Germinal center (tissue), 1 donor: ENCODE data around the gene PCDHA1.

Experiments
- DNase-seq: peaks from one replicate; pipeline ENCODE4 v3.0.0; 2012; ENCODE audit warnings: mixed read lengths, low spot score

The PCDHA1 gene

GRCh38 chr5:140988608-140989007, 202.7 kb downstream of the PCDHA1 start:
- no peak for DNase-seq

DNA sequence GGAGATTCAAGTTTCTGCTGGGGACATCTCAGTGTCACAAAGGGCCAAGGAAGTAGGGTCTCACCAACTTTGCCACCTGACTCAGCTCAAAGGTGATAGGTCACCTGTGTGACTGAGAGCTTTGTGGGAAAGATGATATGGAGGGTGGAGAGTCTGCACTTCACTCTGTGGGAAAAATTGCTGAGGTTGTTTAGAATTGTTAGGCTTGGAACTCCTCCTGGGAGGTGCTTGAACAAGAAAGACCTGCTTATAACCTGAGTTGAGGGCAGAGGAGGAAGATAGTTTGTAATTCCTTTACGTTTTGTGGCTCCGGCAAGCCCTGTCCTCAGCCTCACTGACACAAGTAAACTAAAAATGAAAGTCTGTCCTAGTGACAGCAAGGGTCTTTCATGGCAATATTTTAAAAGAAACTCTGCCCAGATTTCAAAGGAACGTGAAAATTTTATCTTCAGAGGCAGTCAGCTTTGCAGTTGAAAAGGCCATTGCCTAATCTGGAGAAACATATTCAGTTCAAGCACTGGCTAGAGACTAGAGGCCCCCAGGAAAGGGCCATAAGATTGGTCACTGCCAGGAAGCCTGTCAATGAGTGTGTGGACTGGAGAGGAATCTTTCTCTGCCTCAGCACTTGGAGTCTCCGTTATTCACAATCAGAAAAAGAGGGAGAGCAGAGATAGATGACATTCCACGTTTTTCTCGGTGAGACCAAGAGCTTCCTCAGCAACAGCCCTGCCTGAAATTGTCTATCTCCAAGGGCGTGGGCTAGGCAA, 203.5 kb downstream of the PCDHA1 start:
- DNase-seq = no peak

DNA sequence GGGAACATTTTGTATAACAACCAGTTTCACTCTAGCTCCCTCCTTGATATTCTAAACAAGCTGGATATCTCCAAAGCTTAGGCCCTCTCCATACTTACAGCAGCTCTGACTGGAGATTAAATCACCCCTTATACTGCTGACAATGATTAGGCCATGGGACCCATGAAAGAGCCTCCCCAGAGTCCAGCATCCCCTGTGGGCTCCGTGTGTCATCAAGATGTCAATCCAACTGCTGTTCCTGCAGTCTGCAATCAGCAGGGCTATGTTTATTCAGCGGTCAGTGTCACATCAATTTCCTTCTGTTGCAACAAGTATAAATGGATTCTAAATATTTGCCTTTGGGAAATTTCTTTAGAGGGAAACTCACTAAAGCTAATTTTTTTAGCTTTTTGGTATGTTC, 206.9 kb downstream of the PCDHA1 start:
- DNase-seq = no peak

- no peak for DNase-seq
Measured at GRCh38 chr5:140996060-140996459, 210.1 kb downstream of the PCDHA1 start.

GRCh38 chr5:140998921-140999410, 213.0 kb downstream of the PCDHA1 start:
- DNase-seq = no peak

- no peak for DNase-seq
Measured at GRCh38 chr5:141001446-141001843, 215.5 kb downstream of the PCDHA1 start.

GRCh38 chr5:141001844-141002604, 216.1 kb downstream of the PCDHA1 start:
- no peak for DNase-seq

DNA sequence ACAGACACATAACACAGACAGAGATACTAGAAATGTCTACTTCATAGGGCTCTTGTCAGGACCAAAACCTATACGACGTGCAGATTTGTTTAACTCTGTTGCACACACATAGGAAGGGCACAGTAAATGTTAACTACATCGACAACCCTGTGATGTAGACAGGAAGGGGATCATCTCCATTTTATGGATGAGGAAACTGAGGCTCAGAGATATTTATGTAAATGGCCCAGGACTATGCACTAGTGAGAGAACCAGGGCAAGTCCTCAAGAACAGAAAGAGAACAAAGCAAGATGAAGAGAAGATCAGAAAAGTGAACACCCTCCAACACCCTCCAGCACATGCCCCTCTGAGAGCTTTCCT, 216.6 kb downstream of the PCDHA1 start:
- no peak for DNase-seq

- DNase-seq = no peak
Measured at GRCh38 chr5:141003031-141003430, 217.1 kb downstream of the PCDHA1 start.

DNA sequence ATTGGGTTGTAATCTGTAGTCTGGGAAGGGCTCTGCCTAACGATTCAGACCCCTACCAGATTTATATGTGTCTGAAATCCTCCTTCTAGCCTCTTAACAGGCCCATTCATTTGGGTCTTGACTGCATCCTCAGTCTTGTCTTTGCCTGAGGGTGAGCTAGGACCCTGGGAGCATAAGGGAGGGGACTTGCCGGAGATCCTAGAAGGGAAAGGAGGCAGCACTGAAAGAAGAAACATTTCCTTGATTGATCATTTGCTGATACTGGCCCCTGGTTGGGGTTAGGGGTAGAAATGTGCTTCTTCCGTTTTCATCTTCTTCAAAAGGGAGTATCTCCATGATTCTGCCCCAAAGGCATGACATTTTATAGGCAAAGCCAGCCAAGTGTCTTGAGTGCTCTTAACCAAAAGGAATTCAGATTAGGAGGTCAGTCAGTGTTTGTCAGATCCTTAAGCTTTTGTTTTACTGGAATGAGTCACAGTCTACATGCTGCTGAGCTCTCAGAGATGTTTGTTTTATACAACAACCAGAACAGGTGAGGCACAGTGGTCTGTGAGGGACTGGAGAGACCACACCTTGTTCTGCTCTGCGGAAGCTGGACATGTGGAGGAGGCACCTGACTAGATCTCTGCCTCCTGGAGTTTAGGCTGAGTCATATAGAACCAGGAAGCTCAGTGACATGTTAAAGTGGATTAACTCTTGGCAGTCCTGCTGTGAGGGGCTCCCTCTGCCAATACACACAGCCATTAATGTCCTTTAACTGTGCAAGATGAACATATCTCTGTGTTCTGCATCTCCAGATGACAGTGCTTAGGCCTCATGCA, 218.1 kb downstream of the PCDHA1 start:
- DNase-seq = no peak

- no peak for DNase-seq
Measured at GRCh38 chr5:141007791-141008190, 221.9 kb downstream of the PCDHA1 start.

- DNase-seq = no peak
Measured at GRCh38 chr5:141010047-141010793, 224.3 kb downstream of the PCDHA1 start.

- DNase-seq = no peak
Measured at GRCh38 chr5:141017943-141018342, 232.0 kb downstream of the PCDHA1 start.

GRCh38 chr5:141022384-141022783, 236.4 kb downstream of the PCDHA1 start:
- no peak for DNase-seq

GRCh38 chr5:141031006-141031405, 245.1 kb downstream of the PCDHA1 start:
- no peak for DNase-seq

- no peak for DNase-seq
Measured at GRCh38 chr5:141032626-141033025, 246.7 kb downstream of the PCDHA1 start.

DNA sequence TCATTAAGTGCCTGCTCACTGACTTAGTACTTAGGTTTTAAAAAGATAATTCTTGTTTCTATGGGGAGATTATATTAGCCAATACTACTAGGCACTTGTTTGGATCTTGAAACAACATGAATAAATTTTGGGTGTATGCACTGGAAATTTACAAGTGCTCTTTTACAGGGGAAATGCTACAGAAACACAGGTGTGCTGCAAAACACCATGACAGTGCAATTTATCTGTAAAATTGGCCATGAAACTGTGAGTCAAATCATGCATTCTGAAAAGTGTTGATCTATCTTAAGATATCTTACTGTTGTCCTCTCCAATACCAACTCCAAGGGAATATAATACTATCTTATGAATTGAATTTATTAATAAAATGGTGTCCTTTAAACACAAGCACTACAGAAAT, 253.1 kb downstream of the PCDHA1 start:
- DNase-seq = no peak

GRCh38 chr5:141039517-141039916, 253.6 kb downstream of the PCDHA1 start:
- DNase-seq = no peak

GRCh38 chr5:141040093-141040770, 254.3 kb downstream of the PCDHA1 start:
- no peak for DNase-seq

- peak; percentile 78 for DNase-seq
Measured at GRCh38 chr5:141040771-141041426, 255.0 kb downstream of the PCDHA1 start.

DNA sequence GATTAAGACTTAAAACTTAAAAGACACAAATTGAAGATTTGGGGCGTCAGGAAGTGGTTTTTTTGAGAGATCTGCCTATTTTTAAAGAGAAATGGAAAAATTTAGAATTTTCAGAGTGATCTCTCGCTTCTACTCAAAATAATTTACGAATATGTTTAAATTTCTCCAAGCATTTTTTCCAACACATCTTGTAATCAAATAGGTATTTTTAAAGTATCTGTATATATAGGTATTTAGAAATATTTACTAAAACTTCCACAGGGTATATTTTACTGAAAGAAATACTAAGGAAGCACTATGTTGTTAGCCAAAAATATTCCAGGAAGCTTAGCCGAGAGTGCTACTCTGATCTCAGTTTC, 255.5 kb downstream of the PCDHA1 start:
- DNase-seq = no peak
